Measurements from ENCODE around the gene RBM47.
A peak's percentile ranks its signal among the peaks of the same experiment; 100 is the strongest.
"Not testable (repeated sequence)": the region's sequence is repeated elsewhere in the genome, so short reads cannot be mapped to it uniquely, and the experiment has no call there.

The RBM47 gene

GRCh38 chr4:40550196-40550595 lies 79.5 kb downstream of the RBM47 start:
- no peak for TF ChIP-seq JUND (IDR thresholded peaks at IDR 0.05; ENCODE audit: low read depth)
- in situ Hi-C loops (cut with HindIII; ENCODE audit: low pct_unique_long_range_greater_than_20kb, low sequenced_read_pairs), result no loop called here
- no peak for DNase-seq (ENCODE audit: low read depth in 1 of 2, low spot score in 1 of 2)

GRCh38 chr4:40548256-40548655 lies 81.4 kb downstream of the RBM47 start:
- in situ Hi-C loops (cut with HindIII; ENCODE audit: low pct_unique_long_range_greater_than_20kb, low sequenced_read_pairs), result no loop called here
- no peak for TF ChIP-seq JUND (IDR thresholded peaks at IDR 0.05; ENCODE audit: low read depth)
- no peak for DNase-seq (ENCODE audit: low read depth in 1 of 2, low spot score in 1 of 2)

- in situ Hi-C loops (cut with HindIII; ENCODE audit: low pct_unique_long_range_greater_than_20kb, low sequenced_read_pairs), result no loop called here
- TF ChIP-seq JUND (IDR thresholded peaks at IDR 0.05; ENCODE audit: low read depth), result no peak
- no peak for DNase-seq (ENCODE audit: low read depth in 1 of 2, low spot score in 1 of 2)
These were observed 81.9 kb downstream of the RBM47 start for GRCh38 chr4:40547789-40548132.

GRCh38 chr4:40546969-40547788 lies 82.5 kb downstream of the RBM47 start:
- in situ Hi-C loops (cut with HindIII; ENCODE audit: low pct_unique_long_range_greater_than_20kb, low sequenced_read_pairs), result no loop called here
- no peak for TF ChIP-seq JUND (IDR thresholded peaks at IDR 0.05; ENCODE audit: low read depth)
- DNase-seq (ENCODE audit: low read depth in 1 of 2, low spot score in 1 of 2), result no peak

- in situ Hi-C loops (cut with HindIII; ENCODE audit: low pct_unique_long_range_greater_than_20kb, low sequenced_read_pairs), result no loop called here
- no peak for TF ChIP-seq JUND (IDR thresholded peaks at IDR 0.05; ENCODE audit: low read depth)
- no peak for DNase-seq (ENCODE audit: low read depth in 1 of 2, low spot score in 1 of 2)
These were observed 83.2 kb downstream of the RBM47 start for GRCh38 chr4:40546506-40546905.

- DNase-seq (ENCODE audit: low read depth in 1 of 2, low spot score in 1 of 2); in situ Hi-C loops (cut with HindIII; ENCODE audit: low pct_unique_long_range_greater_than_20kb, low sequenced_read_pairs): not testable (repeated sequence)
These were observed 84.2 kb downstream of the RBM47 start for GRCh38 chr4:40545487-40545886.

GRCh38 chr4:40544221-40544620 lies 85.4 kb downstream of the RBM47 start:
- no peak for TF ChIP-seq JUND (IDR thresholded peaks at IDR 0.05; ENCODE audit: low read depth)
- DNase-seq (ENCODE audit: low read depth in 1 of 2, low spot score in 1 of 2), result no peak
- in situ Hi-C loops (cut with HindIII; ENCODE audit: low pct_unique_long_range_greater_than_20kb, low sequenced_read_pairs), result no loop called here

GRCh38 chr4:40540800-40541199 lies 88.9 kb downstream of the RBM47 start:
- no peak for DNase-seq (ENCODE audit: low read depth in 1 of 2, low spot score in 1 of 2)
- in situ Hi-C loops (cut with HindIII; ENCODE audit: low pct_unique_long_range_greater_than_20kb, low sequenced_read_pairs), result no loop called here
- no peak for TF ChIP-seq JUND (IDR thresholded peaks at IDR 0.05; ENCODE audit: low read depth)

- TF ChIP-seq JUND (IDR thresholded peaks at IDR 0.05; ENCODE audit: low read depth), result no peak
- no peak for DNase-seq (ENCODE audit: low read depth in 1 of 2, low spot score in 1 of 2)
- in situ Hi-C loops (cut with HindIII; ENCODE audit: low pct_unique_long_range_greater_than_20kb, low sequenced_read_pairs), result no loop called here
These were observed 93.6 kb downstream of the RBM47 start for GRCh38 chr4:40536032-40536431.

- in situ Hi-C loops (cut with HindIII; ENCODE audit: low pct_unique_long_range_greater_than_20kb, low sequenced_read_pairs), result no loop called here
- no peak for DNase-seq (ENCODE audit: low read depth in 1 of 2, low spot score in 1 of 2)
- TF ChIP-seq JUND (IDR thresholded peaks at IDR 0.05; ENCODE audit: low read depth), result no peak
These were observed 98.0 kb downstream of the RBM47 start for GRCh38 chr4:40531636-40532023.

- in situ Hi-C loops (cut with HindIII; ENCODE audit: low pct_unique_long_range_greater_than_20kb, low sequenced_read_pairs), result no loop called here
- TF ChIP-seq JUND (IDR thresholded peaks at IDR 0.05; ENCODE audit: low read depth), result no peak
- DNase-seq (ENCODE audit: low read depth in 1 of 2, low spot score in 1 of 2), result no peak
These were observed 98.6 kb downstream of the RBM47 start for GRCh38 chr4:40530961-40531635.

- TF ChIP-seq JUND (IDR thresholded peaks at IDR 0.05; ENCODE audit: low read depth), result no peak
- DNase-seq (ENCODE audit: low read depth in 1 of 2, low spot score in 1 of 2), result no peak
- in situ Hi-C loops (cut with HindIII; ENCODE audit: low pct_unique_long_range_greater_than_20kb, low sequenced_read_pairs), result no loop called here
These were observed 102.9 kb downstream of the RBM47 start for GRCh38 chr4:40526741-40527140.

GRCh38 chr4:40525752-40526598 lies 103.7 kb downstream of the RBM47 start:
- no peak for TF ChIP-seq JUND (IDR thresholded peaks at IDR 0.05; ENCODE audit: low read depth)
- in situ Hi-C loops (cut with HindIII; ENCODE audit: low pct_unique_long_range_greater_than_20kb, low sequenced_read_pairs), result no loop called here
- peak in 1 of 2 experiments; percentile 61 for DNase-seq (ENCODE audit: low read depth in 1 of 2, low spot score in 1 of 2)
